ENCODE results near the gene CACNA1C.

CACNA1C gene

DNA sequence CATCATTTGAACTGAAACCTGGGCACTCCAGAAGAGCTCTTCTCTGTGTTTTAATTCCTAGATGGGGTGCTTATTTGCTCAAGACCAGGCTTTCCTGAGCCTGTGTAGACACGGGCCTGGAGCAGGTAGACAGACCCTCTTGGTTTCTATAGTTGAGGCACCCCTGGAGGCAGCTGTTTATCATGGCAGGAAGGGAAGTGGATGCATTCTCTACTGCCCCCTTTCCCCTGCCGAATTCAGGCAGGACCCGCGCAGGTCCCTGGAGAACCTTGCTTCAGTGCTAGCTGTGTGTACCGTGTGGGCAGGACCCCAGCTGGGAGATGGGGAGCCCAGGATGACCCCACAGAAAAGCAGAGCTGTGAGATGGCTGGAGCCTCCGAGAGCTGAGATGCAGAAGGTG lies 6.0 kb downstream of the CACNA1C start:
- no peak overlapping the region for H3K27ac ChIP-seq
- peaks cover 50% of the 10 kb centered on the region for H3K27me3 ChIP-seq (replicated peaks)
- H3K4me3 ChIP-seq (ENCODE audit: low read depth, low read length), result no peak overlapping the region
- TF ChIP-seq, protein P1, sequence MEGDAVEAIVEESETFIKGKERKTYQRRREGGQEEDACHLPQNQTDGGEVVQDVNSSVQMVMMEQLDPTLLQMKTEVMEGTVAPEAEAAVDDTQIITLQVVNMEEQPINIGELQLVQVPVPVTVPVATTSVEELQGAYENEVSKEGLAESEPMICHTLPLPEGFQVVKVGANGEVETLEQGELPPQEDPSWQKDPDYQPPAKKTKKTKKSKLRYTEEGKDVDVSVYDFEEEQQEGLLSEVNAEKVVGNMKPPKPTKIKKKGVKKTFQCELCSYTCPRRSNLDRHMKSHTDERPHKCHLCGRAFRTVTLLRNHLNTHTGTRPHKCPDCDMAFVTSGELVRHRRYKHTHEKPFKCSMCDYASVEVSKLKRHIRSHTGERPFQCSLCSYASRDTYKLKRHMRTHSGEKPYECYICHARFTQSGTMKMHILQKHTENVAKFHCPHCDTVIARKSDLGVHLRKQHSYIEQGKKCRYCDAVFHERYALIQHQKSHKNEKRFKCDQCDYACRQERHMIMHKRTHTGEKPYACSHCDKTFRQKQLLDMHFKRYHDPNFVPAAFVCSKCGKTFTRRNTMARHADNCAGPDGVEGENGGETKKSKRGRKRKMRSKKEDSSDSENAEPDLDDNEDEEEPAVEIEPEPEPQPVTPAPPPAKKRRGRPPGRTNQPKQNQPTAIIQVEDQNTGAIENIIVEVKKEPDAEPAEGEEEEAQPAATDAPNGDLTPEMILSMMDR (IDR thresholded peaks at IDR 0.05; ENCODE audit: low read depth, low read length, missing control alignments), result peak; percentile 8
- in situ Hi-C loops (cut with HindIII; ENCODE audit: low pct_ligation_motif_present, low sequenced_read_pairs), result no loop called here
- no peak for DNase-seq
- H3K36me3 ChIP-seq (replicated peaks), result no peaks in the 10 kb centered on the region

GRCh38 chr12:2061402-2061801 lies 8.6 kb downstream of the CACNA1C start:
- Histone ChIP-seq H3K36me3 (replicated peaks) (no peaks in the 10 kb centered on the region), H3K4me3 (ENCODE audit: low read depth, low read length) (no peak overlapping the region), H3K27ac (no peak overlapping the region), H3K27me3 (replicated peaks) (peaks cover 32% of the 10 kb centered on the region)
- no peak for DNase-seq
- in situ Hi-C loops (cut with HindIII; ENCODE audit: low pct_ligation_motif_present, low sequenced_read_pairs), result no loop called here
- TF ChIP-seq, protein P1 (IDR thresholded peaks at IDR 0.05; ENCODE audit: low read depth, low read length, missing control alignments), result no peak

DNA sequence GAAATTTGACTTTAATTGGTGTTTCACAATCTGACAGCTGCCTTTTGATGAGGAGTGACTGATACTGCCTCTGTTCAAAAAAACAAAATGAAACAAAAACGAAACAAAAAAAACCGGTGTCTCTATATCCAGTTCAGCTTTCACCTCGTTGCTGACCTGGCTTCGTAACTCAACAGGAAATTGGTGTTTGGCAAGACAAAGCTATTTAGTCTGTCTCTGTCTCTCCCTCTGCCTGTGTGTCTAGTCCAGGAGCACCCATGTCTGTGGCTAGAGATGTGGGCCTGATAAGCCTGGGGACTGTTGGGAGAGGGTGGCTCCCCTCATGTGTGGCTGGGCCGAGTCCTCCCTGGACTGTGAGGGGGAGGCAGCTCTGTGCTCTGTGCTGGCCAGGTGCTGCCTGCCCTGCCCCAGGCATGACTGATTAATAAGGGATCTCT lies 11.3 kb downstream of the CACNA1C start:
- Histone ChIP-seq H3K36me3 (replicated peaks) (no peaks in the 10 kb centered on the region), H3K4me3 (ENCODE audit: low read depth, low read length) (no peak overlapping the region), H3K27me3 (replicated peaks) (peaks cover 5% of the 10 kb centered on the region), H3K27ac (no peak overlapping the region)
- no peak for DNase-seq
- in situ Hi-C loops (cut with HindIII; ENCODE audit: low pct_ligation_motif_present, low sequenced_read_pairs), result no loop called here
- TF ChIP-seq, protein P1 (IDR thresholded peaks at IDR 0.05; ENCODE audit: low read depth, low read length, missing control alignments), result no peak

GRCh38 chr12:2068653-2069052 lies 15.9 kb downstream of the CACNA1C start:
- no peak overlapping the region for H3K4me3 ChIP-seq (ENCODE audit: low read depth, low read length)
- H3K27me3 ChIP-seq (replicated peaks), result no peaks in the 10 kb centered on the region
- no peak for DNase-seq
- no peak overlapping the region for H3K27ac ChIP-seq
- TF ChIP-seq, protein P1 (IDR thresholded peaks at IDR 0.05; ENCODE audit: low read depth, low read length, missing control alignments), result no peak
- in situ Hi-C loops (cut with HindIII; ENCODE audit: low pct_ligation_motif_present, low sequenced_read_pairs), result no loop called here
- no peaks in the 10 kb centered on the region for H3K36me3 ChIP-seq (replicated peaks)

DNA sequence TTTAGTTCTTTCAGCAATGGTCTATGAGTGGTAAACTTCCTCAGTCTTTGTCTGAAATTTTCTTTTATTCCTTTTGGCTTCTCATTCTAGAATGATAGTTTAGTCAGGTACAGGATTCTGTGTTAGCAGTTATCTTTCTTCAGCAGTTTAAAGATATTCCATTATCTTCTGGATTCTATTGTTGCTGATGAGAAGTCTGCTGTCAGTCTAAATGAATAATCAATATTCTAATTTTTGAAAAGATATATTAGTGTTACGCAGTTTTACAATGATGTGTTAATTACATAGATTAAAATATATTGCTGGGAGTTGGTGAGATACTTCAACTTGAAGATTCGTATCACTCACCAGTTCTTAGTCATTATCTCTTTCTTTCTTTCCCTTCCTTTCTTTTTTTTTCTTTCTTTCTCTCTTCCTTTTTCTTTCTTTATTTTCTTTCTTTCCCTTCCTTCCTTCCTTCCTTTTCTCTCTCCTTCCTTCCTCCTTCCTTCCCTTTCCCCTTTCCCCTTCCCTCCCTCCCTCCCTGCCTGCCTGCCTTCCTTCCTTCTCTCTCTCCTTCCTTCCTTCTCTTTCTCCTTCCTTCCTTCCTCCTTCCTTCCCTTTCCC lies 17.8 kb downstream of the CACNA1C start:
- TF ChIP-seq, protein P1 (IDR thresholded peaks at IDR 0.05; ENCODE audit: low read depth, low read length, missing control alignments), result no peak
- no peaks in the 10 kb centered on the region for H3K27me3 ChIP-seq (replicated peaks)
- H3K27ac ChIP-seq, result no peak overlapping the region
- no peaks in the 10 kb centered on the region for H3K36me3 ChIP-seq (replicated peaks)
- in situ Hi-C loops (cut with HindIII; ENCODE audit: low pct_ligation_motif_present, low sequenced_read_pairs), result no loop called here
- H3K4me3 ChIP-seq (ENCODE audit: low read depth, low read length), result no peak overlapping the region
- DNase-seq, result no peak

GRCh38 chr12:2074792-2075191 lies 22.0 kb downstream of the CACNA1C start:
- no peak for DNase-seq
- TF ChIP-seq, protein P1 (IDR thresholded peaks at IDR 0.05; ENCODE audit: low read depth, low read length, missing control alignments), result no peak
- Histone ChIP-seq H3K4me3 (ENCODE audit: low read depth, low read length) (no peak overlapping the region), H3K27me3 (replicated peaks) (no peaks in the 10 kb centered on the region), H3K36me3 (replicated peaks) (no peaks in the 10 kb centered on the region), H3K27ac (no peak overlapping the region)
- in situ Hi-C loops (cut with HindIII; ENCODE audit: low pct_ligation_motif_present, low sequenced_read_pairs), result no loop called here

Data from brain microvascular endothelial cell (primary cell).